SK-N-SH (cell line): Measurements from ENCODE around the gene STUB1. TPM values are rescaled to one million over a fixed set of nuclear protein-coding genes. Genes with fewer than 3 reads are reported as not detected.

Source experiments
- CTCF ChIA-PET: fragments of 300-600, 350-600 bp; formaldehyde crosslinking; extraction: SDS; loops from one replicate; lab custom pipeline; 2021; lab: Yijun Ruan, JAX
- POLR2A ChIA-PET: fragments of 350-600 bp; sonication (Branson Sonifier 250); formaldehyde crosslinking; extraction: SDS; loops from one replicate; lab custom pipeline; 2020; ENCODE audit warnings: antibody characterized with exemption, inconsistent platforms; lab: Yijun Ruan, JAX
- DNase-seq: peaks from one replicate; pipeline ENCODE4 v3.0.0; 2012
- H2AFZ ChIP-seq: fragments of 200-600 bp; sonication (generic); 2 replicates; pipeline ENCODE4 v1.8.1; 2016; ENCODE audit warnings: antibody characterized with exemption, mild to moderate bottlenecking, low read depth
- H3F3A ChIP-seq: fragments of 200-600 bp; sonication (generic); replicated peaks from 2 replicates; pipeline ENCODE3; 2016; ENCODE audit warnings: antibody characterized with exemption, mild to moderate bottlenecking; ENCODE audit not compliant: insufficient read depth
- H3K27ac ChIP-seq, 2 experiments: fragments of 200-500 bp in 1 of 2; fragments of 200-600 bp in 1 of 2; sonication (Bioruptor generic) in 1 of 2; sonication (generic), shearing (Covaris generic) in 1 of 2; 2 replicates each; pipeline versions ENCODE4 v1.5.1 to v1.6.1; 2014 to 2016; ENCODE audit warnings: low read depth in 2 of 2, inconsistent platforms in 1 of 2, low read length in 1 of 2, mild to moderate bottlenecking in 1 of 2, mixed read lengths in 1 of 2
- H3K27me3 ChIP-seq: fragments of 200-600 bp; sonication (generic), shearing (Covaris generic); 2 replicates; pipeline ENCODE4 v1.6.1; 2016; ENCODE audit warnings: mixed run types; ENCODE audit not compliant: insufficient read depth
- H3K36me3 ChIP-seq, 2 experiments: fragments of 200-500 bp in 1 of 2; fragments of 200-600 bp in 1 of 2; sonication (Bioruptor generic) in 1 of 2; sonication (generic) in 1 of 2; replicated peaks in 1 of 2; 2 replicates each; pipeline versions ENCODE3 to v1.5.1; 2014 to 2016; ENCODE audit warnings: low read length in 1 of 2, mild to moderate bottlenecking in 1 of 2; ENCODE audit not compliant: insufficient read depth in 2 of 2, control insufficient read depth in 1 of 2
- H3K4me1 ChIP-seq, 2 experiments: fragments of 200-500 bp in 1 of 2; fragments of 200-600 bp in 1 of 2; sonication (Bioruptor generic) in 1 of 2; sonication (generic), shearing (Covaris generic) in 1 of 2; 2 replicates each; pipeline versions ENCODE4 v1.5.1 to v1.6.1; 2014 to 2016; ENCODE audit warnings: low read depth in 1 of 2, low read length in 1 of 2, mixed run types in 1 of 2; ENCODE audit not compliant: insufficient read depth in 2 of 2, control insufficient read depth in 1 of 2
- H3K4me2 ChIP-seq: fragments of 200-600 bp; sonication (generic), shearing (Covaris generic); 2 replicates; pipeline ENCODE4 v1.6.1; 2017; ENCODE audit warnings: mixed run types
- H3K4me3 ChIP-seq, 2 experiments: fragments of 200-500 bp in 1 of 2; fragments of 200-600 bp in 1 of 2; sonication (Bioruptor generic) in 1 of 2; sonication (generic), shearing (Covaris generic) in 1 of 2; 2 replicates each; pipeline versions ENCODE4 v1.5.1 to v1.8.1; 2014 to 2016; ENCODE audit warnings: low read depth in 2 of 2, inconsistent platforms in 1 of 2, low read length in 1 of 2, mild to moderate bottlenecking in 1 of 2, mixed read lengths in 1 of 2, moderate library complexity in 1 of 2
- H3K79me2 ChIP-seq: fragments of 200-600 bp; sonication (generic); 2 replicates; pipeline ENCODE4 v1.8.1; 2017; ENCODE audit warnings: mild to moderate bottlenecking; ENCODE audit not compliant: insufficient read depth
- H3K9ac ChIP-seq: fragments of 200-600 bp; sonication (generic); 2 replicates; pipeline ENCODE4 v1.6.1; 2017; ENCODE audit warnings: mixed run types
- H3K9me2 ChIP-seq: fragments of 200-600 bp; sonication (generic); 2 replicates; pipeline ENCODE4 v1.6.1; 2017; ENCODE audit warnings: mixed run types
- H3K9me3 ChIP-seq: fragments of 200-600 bp; sonication (generic); 2 replicates; pipeline ENCODE4 v1.6.1; 2017; ENCODE audit warnings: mixed run types, mild to moderate bottlenecking, moderate library complexity
- H4K20me1 ChIP-seq: fragments of 200-600 bp; sonication (generic); 2 replicates; pipeline ENCODE4 v1.6.1; 2017; ENCODE audit warnings: mild to moderate bottlenecking, mixed run types; ENCODE audit not compliant: insufficient read depth
- CHD2 ChIP-seq: fragments of 150-350 bp; IDR thresholded peaks from 2 replicates; pipeline ENCODE4 v1.6.1; 2018; ENCODE audit warnings: low read length; ENCODE audit not compliant: partially characterized antibody
- FOSL2 ChIP-seq: IDR thresholded peaks from 2 replicates; pipeline ENCODE4 v1.4.0; 2012; ENCODE audit warnings: low read depth, mild to moderate bottlenecking, moderate library complexity, borderline replicate concordance
- GABPA ChIP-seq: IDR thresholded peaks from 2 replicates; pipeline ENCODE4 v1.4.0; 2012; ENCODE audit warnings: low read depth, mild to moderate bottlenecking
- GATA2 ChIP-seq: sonication (generic); formaldehyde crosslinking; IDR thresholded peaks from 2 replicates; pipeline ENCODE4 v1.5.0; 2020; ENCODE audit warnings: mild to moderate bottlenecking, missing genetic modification reagents
- JUND ChIP-seq: IDR thresholded peaks from 2 replicates; pipeline ENCODE4 v1.4.0; 2012
- MEF2A ChIP-seq: IDR thresholded peaks from 2 replicates; pipeline ENCODE4 v1.4.0; 2012; ENCODE audit warnings: low read depth, borderline replicate concordance
- NRF1 ChIP-seq: IDR thresholded peaks from 2 replicates; pipeline ENCODE4 v1.6.1; 2012; ENCODE audit warnings: low read depth, mild to moderate bottlenecking, low read length
- RFX5 ChIP-seq: IDR thresholded peaks from 2 replicates; pipeline ENCODE4 v1.6.1; 2012; ENCODE audit warnings: mild to moderate bottlenecking, improper control_type of control experiment, low read length
- RXRA ChIP-seq: IDR thresholded peaks from 2 replicates; pipeline ENCODE4 v1.4.0; 2012; ENCODE audit warnings: low read depth, mild to moderate bottlenecking, borderline replicate concordance
- SIN3A ChIP-seq: IDR thresholded peaks from 2 replicates; pipeline ENCODE4 v1.6.1; 2012; ENCODE audit warnings: low read depth, mild to moderate bottlenecking, low read length, moderate library complexity, borderline replicate concordance
- TCF12 ChIP-seq: IDR thresholded peaks from 2 replicates; pipeline ENCODE4 v1.4.0; 2012
- WGBS: methylation state at CpG from one replicate; pipeline ENCODE4 v1.1.6; 2017; ENCODE audit warnings: low lambda C conversion rate; 5-methylcytosine and 5-hydroxymethylcytosine counted together
- polyA plus RNA-seq, 3 experiments: library from polyadenylated mRNA; depleted of rRNA; stranded (reverse); fragments of >200 nt; gene quantifications; 2 replicates each; pipeline ENCODE4 v1.2.3, GENCODE V29; 2012
- TF ChIP-seq, protein P1 (sequence below): IDR thresholded peaks from 2 replicates; pipeline ENCODE4; 2012
- TF ChIP-seq, protein P2 (sequence below): fragments of 150-350 bp; IDR thresholded peaks from 2 replicates; pipeline ENCODE4 v1.6.1; 2017; ENCODE audit warnings: antibody characterized with exemption, low read length, low read depth, borderline replicate concordance
- TF ChIP-seq, protein P3 (sequence below): fragments of 200-600 bp; sonication (generic); IDR thresholded peaks from 2 replicates; pipeline ENCODE4 v1.6.1; 2017; ENCODE audit warnings: antibody characterized with exemption, mild to moderate bottlenecking, moderate library complexity
- TF ChIP-seq, protein P4 (sequence below): fragments of 150-350 bp; IDR thresholded peaks from 2 replicates; pipeline ENCODE4 v1.6.1; 2016; ENCODE audit warnings: mild to moderate bottlenecking, low read depth, low read length
- TF ChIP-seq, protein P5 (sequence below): IDR thresholded peaks from 2 replicates; pipeline ENCODE4 v1.6.1; 2012; ENCODE audit warnings: mild to moderate bottlenecking, low read depth, low read length, moderate library complexity

Gene STUB1
- polyA plus RNA-seq, 1 of the 3 experiments (the other 2 are of a cell fraction) = 323 TPM

DNA sequence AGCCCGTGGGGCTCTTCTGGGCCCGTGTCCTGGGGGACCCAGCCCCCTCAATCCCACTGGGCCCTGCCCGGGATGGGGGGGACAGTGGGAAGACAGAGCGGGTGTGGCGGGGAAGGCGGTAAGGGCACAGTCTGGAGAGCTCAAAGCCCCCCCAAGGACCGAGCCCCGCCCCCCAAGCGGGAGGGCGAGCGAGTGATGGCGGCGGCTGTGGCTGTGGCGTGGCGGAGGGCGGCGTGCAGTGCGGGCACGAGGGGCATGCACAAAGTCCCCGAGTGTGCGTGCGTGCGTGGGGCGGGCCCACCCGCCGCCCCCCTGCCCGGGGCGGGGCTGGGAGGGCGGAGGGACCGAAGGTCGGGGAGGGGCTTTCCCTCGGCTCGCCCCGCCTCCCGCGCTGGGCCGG is 13.6 kb downstream of the STUB1 start:
- Histone ChIP-seq H3K4me1 (peaks cover 9 to 11% of the 10 kb centered on the region in 2 experiments; a peak in 2 of 4 replicates), H4K20me1 (peaks cover under 1% of the 10 kb centered on the region; the same call in 1 of the 2 replicates), H3K27ac (no peak overlapping the region), H3K27me3 (no peaks in the 10 kb centered on the region), H3K36me3 (peaks cover 0 to 2% of the 10 kb centered on the region in 2 experiments), H3K9me2 (no peaks in the 10 kb centered on the region), H3K4me2 (no peak overlapping the region), H3K4me3 (no peak overlapping the region), H3K9ac (no peak overlapping the region), H3K9me3 (no peaks in the 10 kb centered on the region), H2AFZ (no peak overlapping the region), H3F3A (peaks cover 20% of the 10 kb centered on the region), H3K79me2 (peaks cover 18% of the 10 kb centered on the region; the same call in 1 of the 2 replicates)
- DNase-seq = no peak
- ChIA-PET POLR2A (no interaction called here), CTCF (no interaction called here)
- TF ChIP-seq, protein P1, sequence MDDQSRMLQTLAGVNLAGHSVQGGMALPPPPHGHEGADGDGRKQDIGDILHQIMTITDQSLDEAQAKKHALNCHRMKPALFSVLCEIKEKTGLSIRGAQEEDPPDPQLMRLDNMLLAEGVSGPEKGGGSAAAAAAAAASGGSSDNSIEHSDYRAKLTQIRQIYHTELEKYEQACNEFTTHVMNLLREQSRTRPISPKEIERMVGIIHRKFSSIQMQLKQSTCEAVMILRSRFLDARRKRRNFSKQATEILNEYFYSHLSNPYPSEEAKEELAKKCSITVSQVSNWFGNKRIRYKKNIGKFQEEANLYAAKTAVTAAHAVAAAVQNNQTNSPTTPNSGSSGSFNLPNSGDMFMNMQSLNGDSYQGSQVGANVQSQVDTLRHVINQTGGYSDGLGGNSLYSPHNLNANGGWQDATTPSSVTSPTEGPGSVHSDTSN = no peak
- TF ChIP-seq, protein P2, sequence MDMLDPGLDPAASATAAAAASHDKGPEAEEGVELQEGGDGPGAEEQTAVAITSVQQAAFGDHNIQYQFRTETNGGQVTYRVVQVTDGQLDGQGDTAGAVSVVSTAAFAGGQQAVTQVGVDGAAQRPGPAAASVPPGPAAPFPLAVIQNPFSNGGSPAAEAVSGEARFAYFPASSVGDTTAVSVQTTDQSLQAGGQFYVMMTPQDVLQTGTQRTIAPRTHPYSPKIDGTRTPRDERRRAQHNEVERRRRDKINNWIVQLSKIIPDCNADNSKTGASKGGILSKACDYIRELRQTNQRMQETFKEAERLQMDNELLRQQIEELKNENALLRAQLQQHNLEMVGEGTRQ = no peak
- TF ChIP-seq, protein P3, sequence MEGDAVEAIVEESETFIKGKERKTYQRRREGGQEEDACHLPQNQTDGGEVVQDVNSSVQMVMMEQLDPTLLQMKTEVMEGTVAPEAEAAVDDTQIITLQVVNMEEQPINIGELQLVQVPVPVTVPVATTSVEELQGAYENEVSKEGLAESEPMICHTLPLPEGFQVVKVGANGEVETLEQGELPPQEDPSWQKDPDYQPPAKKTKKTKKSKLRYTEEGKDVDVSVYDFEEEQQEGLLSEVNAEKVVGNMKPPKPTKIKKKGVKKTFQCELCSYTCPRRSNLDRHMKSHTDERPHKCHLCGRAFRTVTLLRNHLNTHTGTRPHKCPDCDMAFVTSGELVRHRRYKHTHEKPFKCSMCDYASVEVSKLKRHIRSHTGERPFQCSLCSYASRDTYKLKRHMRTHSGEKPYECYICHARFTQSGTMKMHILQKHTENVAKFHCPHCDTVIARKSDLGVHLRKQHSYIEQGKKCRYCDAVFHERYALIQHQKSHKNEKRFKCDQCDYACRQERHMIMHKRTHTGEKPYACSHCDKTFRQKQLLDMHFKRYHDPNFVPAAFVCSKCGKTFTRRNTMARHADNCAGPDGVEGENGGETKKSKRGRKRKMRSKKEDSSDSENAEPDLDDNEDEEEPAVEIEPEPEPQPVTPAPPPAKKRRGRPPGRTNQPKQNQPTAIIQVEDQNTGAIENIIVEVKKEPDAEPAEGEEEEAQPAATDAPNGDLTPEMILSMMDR = no peak
- TF ChIP-seq NRF1 (no peak), MEF2A (no peak), TCF12 (no peak), RXRA (no peak), FOSL2 (no peak), JUND (no peak), SIN3A (no peak), CHD2 (no peak), RFX5 (no peak), GABPA (no peak), GATA2 (no peak)
- TF ChIP-seq, protein P4, sequence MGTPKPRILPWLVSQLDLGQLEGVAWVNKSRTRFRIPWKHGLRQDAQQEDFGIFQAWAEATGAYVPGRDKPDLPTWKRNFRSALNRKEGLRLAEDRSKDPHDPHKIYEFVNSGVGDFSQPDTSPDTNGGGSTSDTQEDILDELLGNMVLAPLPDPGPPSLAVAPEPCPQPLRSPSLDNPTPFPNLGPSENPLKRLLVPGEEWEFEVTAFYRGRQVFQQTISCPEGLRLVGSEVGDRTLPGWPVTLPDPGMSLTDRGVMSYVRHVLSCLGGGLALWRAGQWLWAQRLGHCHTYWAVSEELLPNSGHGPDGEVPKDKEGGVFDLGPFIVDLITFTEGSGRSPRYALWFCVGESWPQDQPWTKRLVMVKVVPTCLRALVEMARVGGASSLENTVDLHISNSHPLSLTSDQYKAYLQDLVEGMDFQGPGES = no peak
- TF ChIP-seq, protein P5, sequence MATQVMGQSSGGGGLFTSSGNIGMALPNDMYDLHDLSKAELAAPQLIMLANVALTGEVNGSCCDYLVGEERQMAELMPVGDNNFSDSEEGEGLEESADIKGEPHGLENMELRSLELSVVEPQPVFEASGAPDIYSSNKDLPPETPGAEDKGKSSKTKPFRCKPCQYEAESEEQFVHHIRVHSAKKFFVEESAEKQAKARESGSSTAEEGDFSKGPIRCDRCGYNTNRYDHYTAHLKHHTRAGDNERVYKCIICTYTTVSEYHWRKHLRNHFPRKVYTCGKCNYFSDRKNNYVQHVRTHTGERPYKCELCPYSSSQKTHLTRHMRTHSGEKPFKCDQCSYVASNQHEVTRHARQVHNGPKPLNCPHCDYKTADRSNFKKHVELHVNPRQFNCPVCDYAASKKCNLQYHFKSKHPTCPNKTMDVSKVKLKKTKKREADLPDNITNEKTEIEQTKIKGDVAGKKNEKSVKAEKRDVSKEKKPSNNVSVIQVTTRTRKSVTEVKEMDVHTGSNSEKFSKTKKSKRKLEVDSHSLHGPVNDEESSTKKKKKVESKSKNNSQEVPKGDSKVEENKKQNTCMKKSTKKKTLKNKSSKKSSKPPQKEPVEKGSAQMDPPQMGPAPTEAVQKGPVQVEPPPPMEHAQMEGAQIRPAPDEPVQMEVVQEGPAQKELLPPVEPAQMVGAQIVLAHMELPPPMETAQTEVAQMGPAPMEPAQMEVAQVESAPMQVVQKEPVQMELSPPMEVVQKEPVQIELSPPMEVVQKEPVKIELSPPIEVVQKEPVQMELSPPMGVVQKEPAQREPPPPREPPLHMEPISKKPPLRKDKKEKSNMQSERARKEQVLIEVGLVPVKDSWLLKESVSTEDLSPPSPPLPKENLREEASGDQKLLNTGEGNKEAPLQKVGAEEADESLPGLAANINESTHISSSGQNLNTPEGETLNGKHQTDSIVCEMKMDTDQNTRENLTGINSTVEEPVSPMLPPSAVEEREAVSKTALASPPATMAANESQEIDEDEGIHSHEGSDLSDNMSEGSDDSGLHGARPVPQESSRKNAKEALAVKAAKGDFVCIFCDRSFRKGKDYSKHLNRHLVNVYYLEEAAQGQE = no peak
- WGBS = 96% methylated on average over 18 of the region's 37 CpGs
